Measurements from ENCODE around the gene TYSND1.
A peak's percentile ranks its signal among the peaks of the same experiment; 100 is the strongest.
"Not testable (repeated sequence)": the region's sequence is repeated elsewhere in the genome, so short reads cannot be mapped to it uniquely, and the experiment has no call there.

Gene TYSND1, protein sequence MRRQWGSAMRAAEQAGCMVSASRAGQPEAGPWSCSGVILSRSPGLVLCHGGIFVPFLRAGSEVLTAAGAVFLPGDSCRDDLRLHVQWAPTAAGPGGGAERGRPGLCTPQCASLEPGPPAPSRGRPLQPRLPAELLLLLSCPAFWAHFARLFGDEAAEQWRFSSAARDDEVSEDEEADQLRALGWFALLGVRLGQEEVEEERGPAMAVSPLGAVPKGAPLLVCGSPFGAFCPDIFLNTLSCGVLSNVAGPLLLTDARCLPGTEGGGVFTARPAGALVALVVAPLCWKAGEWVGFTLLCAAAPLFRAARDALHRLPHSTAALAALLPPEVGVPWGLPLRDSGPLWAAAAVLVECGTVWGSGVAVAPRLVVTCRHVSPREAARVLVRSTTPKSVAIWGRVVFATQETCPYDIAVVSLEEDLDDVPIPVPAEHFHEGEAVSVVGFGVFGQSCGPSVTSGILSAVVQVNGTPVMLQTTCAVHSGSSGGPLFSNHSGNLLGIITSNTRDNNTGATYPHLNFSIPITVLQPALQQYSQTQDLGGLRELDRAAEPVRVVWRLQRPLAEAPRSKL

DNA sequence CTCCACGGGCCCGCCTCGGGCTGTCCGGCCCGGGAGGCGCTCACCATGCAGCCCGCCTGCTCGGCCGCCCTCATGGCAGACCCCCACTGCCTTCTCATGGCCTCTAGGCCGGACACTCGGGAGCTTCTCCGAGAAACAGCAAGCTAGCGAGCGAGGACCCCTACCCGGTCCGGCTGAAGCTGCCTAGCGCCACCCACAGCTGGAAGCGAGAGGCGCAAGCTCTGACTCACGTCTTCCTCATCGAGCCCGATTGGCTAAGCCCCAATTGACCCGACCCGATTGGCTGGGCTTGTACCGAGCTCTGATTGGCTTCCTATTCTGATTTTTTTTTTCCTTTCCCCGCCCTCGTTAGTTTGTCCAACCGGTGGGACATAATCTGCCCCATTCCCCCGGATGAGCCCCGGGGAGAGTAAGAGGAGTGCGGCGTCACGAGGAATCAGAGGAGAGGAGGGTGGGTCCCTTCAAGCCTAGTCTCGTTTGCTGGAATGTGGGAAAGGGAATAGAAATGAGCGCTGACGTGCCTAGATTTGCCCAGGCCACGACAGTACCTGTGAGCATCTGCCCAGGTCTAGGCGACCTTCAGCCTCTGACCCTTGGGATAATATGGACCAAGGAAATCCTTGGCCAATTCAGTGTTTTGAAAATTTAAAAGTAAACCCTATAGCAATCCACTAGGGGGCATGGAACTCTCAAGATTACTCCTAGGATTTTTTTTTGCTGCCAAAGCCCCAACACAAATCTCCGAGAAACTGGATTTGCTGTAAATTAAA is at the start of gene TYSND1:
TYSND1 (minus strand) TSS at position 212 of the 770 bp plus-strand sequence; CDS start at position 98, 114 bp downstream.
- peak; percentile 98 for DNase-seq

- DNase-seq: peak; percentile 21
These were observed 46.9 kb upstream of the TYSND1 start for GRCh38 chr10:70193391-70193844.

DNA sequence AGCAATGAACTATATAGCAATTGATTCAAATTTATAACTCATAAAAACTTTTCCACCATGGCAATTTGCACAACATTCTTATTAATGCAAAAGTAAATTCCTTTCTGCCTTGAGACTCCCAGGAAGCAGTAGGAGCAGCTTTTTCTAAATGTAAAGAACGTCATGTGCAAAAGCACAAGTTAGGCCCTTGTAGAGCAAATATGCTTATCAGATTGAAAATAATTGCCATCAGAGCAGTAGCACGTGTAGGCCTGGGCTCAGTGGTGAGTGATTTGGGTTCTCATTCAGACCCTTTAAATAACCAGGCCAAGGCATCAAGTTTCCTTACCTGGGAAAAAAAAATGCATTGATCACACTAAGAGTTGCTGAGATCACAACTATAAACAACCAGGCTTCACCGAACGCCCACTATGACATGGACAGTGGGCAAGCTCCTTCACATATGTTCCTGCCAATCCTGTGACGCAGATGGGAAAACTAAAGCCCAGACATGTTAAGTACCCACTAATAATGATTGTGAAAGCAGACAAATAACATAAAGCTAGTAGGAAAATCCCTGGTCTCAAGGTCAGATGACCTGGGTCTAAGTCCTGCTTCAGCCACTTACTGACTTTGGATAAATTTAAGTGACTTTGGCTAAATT is 45.9 kb upstream of the TYSND1 start:
- DNase-seq: no peak

DNA sequence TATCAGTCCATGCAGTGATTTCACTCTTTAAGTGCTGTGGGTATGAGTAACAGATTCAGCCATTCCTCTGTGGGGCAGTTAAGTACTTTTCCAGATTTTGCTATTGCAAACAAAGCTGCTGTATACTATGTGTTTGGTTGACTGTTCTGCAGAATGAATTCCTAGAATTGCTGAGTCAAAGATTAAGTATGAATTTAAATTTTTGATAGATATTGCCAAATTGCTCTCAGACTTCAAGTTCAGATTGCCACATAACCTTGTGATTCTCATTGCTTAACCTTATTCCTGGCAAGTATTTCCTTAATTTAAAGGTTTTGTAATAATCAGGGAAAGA is 45.4 kb upstream of the TYSND1 start:
- peak; percentile 65 for DNase-seq

DNA sequence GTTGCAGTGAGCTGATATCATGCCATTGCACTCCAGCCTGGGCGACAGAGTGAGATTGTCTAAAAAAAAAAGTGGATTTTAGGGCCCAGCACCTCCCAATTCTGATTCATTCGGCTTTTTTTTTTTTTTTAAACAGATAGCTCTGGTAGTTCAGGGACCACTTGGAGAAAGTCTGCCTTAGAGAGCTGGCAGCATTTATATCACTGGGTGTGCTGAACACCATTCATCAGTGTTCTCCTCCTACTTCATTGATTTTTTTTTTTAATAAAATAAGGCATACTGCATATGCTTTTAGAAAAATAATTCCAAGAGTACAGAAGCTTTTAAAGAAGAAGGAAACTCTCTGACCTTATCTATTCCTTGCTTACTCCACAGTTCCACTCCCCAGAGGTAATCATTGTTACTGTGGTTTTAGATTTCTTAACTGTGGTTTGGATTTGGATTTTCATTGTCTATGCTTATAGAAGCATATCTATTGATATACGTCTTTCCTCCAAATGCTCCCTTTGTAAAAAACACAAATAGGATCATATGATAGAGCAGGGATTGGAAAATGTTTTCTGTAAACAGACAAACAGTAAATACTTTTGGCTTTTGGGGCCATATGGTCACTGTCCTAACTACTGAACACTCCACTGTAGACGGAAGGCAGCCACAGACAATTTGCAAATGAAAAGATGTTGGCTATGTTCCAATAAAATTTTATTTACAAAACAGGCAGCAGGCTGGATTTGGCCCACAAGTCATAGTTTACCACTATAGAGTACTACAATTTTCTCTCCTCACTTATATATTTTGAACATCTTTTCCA is 44.9 kb upstream of the TYSND1 start:
- no peak for DNase-seq

- no peak for DNase-seq
These were observed 44.1 kb upstream of the TYSND1 start for GRCh38 chr10:70190581-70190980.

DNA sequence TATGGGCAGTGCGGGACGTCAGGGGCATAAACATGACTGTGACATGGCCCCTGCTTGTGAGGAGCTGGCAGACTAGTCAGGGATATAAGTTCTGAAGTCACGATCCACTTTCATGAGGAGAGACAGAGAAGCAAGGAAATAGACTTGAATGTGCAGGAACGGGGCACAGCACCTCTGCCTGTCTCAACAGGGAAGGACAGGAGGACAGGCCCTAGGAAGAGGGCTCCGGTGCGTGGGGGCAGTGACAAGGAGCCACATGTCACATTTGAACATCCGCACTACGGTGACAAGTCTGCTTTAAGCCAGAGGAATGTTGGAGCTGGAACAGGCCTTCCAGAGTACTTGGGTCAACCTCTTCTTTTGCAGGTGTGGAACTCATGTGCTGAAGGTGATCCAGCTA is 43.6 kb upstream of the TYSND1 start:
- DNase-seq: no peak

GRCh38 chr10:70188768-70189167 is 42.3 kb upstream of the TYSND1 start:
- DNase-seq: no peak

GRCh38 chr10:70186571-70186970 is 40.1 kb upstream of the TYSND1 start:
- DNase-seq: no peak

- no peak for DNase-seq
These were observed 39.6 kb upstream of the TYSND1 start for GRCh38 chr10:70186090-70186489.

DNA sequence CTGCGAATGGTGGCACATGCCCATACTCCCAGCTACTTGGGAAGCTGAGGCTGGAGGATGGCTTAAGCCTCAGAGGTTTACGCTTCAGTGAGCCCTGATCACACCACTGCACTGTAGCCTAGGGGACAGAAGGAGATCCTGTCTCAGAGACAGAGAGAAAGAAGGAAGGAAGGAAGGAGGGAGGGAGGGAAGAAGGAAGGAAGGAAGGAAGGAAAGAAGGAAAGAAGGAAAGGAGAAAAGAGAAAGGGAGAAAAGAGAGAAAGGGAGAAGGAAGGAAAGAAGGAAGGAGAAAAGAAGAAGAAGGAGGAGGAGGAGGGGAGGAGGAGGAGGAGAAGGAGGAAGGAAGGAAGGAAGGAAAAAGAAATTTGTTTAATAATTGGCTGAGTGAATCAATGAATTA is 36.8 kb upstream of the TYSND1 start:
- DNase-seq: no peak

DNA sequence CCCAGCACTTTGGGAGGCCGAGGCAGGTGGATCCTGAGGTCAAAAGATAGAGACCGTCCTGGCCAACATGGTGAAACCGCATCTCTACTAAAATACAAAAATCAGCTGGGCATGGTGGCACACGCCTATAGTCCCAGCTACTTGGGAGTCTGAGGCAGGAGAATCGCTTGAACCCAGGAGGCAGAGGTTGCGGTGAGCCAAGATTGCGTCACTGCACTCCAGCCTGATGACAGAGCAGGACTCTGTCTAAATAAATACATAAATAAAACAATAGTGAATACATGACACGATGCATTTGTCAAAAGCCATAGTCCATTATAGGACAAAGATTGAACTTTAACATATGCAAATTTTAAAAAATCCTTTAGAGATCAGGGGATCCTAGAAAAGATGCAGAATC is 32.7 kb upstream of the TYSND1 start:
- not testable (repeated sequence) for DNase-seq

- no peak for DNase-seq
These were observed 31.7 kb upstream of the TYSND1 start for GRCh38 chr10:70178139-70178725.

- no peak for DNase-seq
These were observed 29.9 kb upstream of the TYSND1 start for GRCh38 chr10:70176441-70176840.

- no peak for DNase-seq
These were observed 29.0 kb upstream of the TYSND1 start for GRCh38 chr10:70175516-70175915.

GRCh38 chr10:70174058-70174741 is 27.7 kb upstream of the TYSND1 start:
- peak; percentile 44 for DNase-seq

- no peak for DNase-seq
These were observed 23.3 kb upstream of the TYSND1 start for GRCh38 chr10:70169649-70170364.

DNA sequence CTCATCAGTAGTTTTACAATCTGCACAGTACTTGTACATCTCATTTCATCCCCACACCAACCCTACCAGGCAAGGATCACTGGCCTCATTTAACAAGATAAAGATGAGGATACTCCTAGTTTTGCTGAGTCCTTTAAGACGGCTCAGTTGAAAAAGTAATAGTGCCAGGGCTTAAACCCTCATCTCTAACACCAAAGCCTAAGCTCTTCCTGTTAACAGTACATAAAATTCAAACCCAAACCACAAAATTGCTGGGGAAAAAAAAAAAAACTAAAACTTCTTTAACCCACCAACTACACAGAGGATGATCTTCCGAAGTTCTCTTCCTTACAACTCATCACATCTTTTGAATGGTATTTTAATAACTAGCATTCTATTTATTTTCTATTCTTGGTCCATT is 22.5 kb upstream of the TYSND1 start:
- DNase-seq: peak; percentile 55

- no peak for DNase-seq
These were observed 20.7 kb upstream of the TYSND1 start for GRCh38 chr10:70167246-70167645.

- no peak for DNase-seq
These were observed 19.9 kb upstream of the TYSND1 start for GRCh38 chr10:70166394-70166793.

- DNase-seq: peak; percentile 96
These were observed 17.7 kb upstream of the TYSND1 start for GRCh38 chr10:70164163-70164562.
